HG02973 (cell line): ENCODE measurements around the gene RNF222.

ENCODE experiments used
- ATAC-seq: cut with Tn5 transposase; IDR thresholded peaks from one replicate; pipeline ENCODE4 v1.9.1; 2021; ENCODE audit warnings: moderate library complexity; ENCODE audit not compliant: unreplicated experiment

RNF222 gene

GRCh38 chr17:8397636-8398035 lies at the start of gene RNF222:
TSS of gene RNF222 (minus strand) at chr17:8397827. CDS start at chr17:8393461, 4,366 bp downstream.
- ATAC-seq, result no peak

- no peak for ATAC-seq
Measured at GRCh38 chr17:8445536-8445935, 47.9 kb upstream of the RNF222 start.

GRCh38 chr17:8444494-8444893 lies 46.9 kb upstream of the RNF222 start:
- ATAC-seq, result no peak

- ATAC-seq, result no peak
Measured at GRCh38 chr17:8443756-8444155, 46.1 kb upstream of the RNF222 start.

- no peak for ATAC-seq
Measured at GRCh38 chr17:8442310-8442709, 44.7 kb upstream of the RNF222 start.

- ATAC-seq, result no peak
Measured at GRCh38 chr17:8441690-8442089, 44.1 kb upstream of the RNF222 start.

GRCh38 chr17:8439681-8440080 lies 42.1 kb upstream of the RNF222 start:
- ATAC-seq, result no peak

- ATAC-seq, result no peak
Measured at GRCh38 chr17:8438441-8438840, 40.8 kb upstream of the RNF222 start.

- no peak for ATAC-seq
Measured at GRCh38 chr17:8436844-8437171, 39.2 kb upstream of the RNF222 start.

GRCh38 chr17:8436169-8436843 lies 38.7 kb upstream of the RNF222 start:
- peak; percentile 44 for ATAC-seq

- ATAC-seq, result peak; percentile 94
Measured at GRCh38 chr17:8435245-8436168, 37.9 kb upstream of the RNF222 start, which contains the start of gene NDEL1. TSS of gene NDEL1 (plus strand) at chr17:8435884. CDS start at chr17:8444272, 8,388 bp downstream.

- ATAC-seq, result no peak
Measured at GRCh38 chr17:8430966-8431365, 33.3 kb upstream of the RNF222 start.

GRCh38 chr17:8426802-8427201 lies 29.2 kb upstream of the RNF222 start:
- no peak for ATAC-seq

- no peak for ATAC-seq
Measured at GRCh38 chr17:8426094-8426720, 28.6 kb upstream of the RNF222 start.

GRCh38 chr17:8421571-8421970 lies 23.9 kb upstream of the RNF222 start:
- ATAC-seq, result no peak

GRCh38 chr17:8420041-8420934 lies 22.7 kb upstream of the RNF222 start:
- ATAC-seq, result no peak

GRCh38 chr17:8419305-8419704 lies 21.7 kb upstream of the RNF222 start:
- ATAC-seq, result no peak

- no peak for ATAC-seq
Measured at GRCh38 chr17:8418471-8418870, 20.8 kb upstream of the RNF222 start.

GRCh38 chr17:8417806-8418205 lies 20.2 kb upstream of the RNF222 start:
- no peak for ATAC-seq

GRCh38 chr17:8413938-8414337 lies 16.3 kb upstream of the RNF222 start:
- ATAC-seq, result no peak

- ATAC-seq, result no peak
Measured at GRCh38 chr17:8413328-8413727, 15.7 kb upstream of the RNF222 start.
